ENCODE results near the gene SLC17A7.

- TF ChIP-seq TCF4 (CRISPR knock-in tag; IDR thresholded peaks at IDR 0.05; ENCODE audit: borderline replicate concordance) (no peak), PATZ1 (CRISPR knock-in tag; IDR thresholded peaks at IDR 0.05; ENCODE audit: borderline replicate concordance) (peak; percentile 80; the same call in 1 of the 2 replicates), ESRRG (CRISPR knock-in tag; IDR thresholded peaks at IDR 0.05) (no peak), CREB5 (CRISPR knock-in tag; IDR thresholded peaks at IDR 0.05; ENCODE audit: low read depth) (no peak), TOX (CRISPR knock-in tag; IDR thresholded peaks at IDR 0.05; ENCODE audit: borderline replicate concordance) (no peak), OSR1 (CRISPR knock-in tag; IDR thresholded peaks at IDR 0.05) (no peak), CSDC2 (CRISPR knock-in tag; IDR thresholded peaks at IDR 0.05) (no peak), SNAI2 (CRISPR knock-in tag; IDR thresholded peaks at IDR 0.05) (no peak)
Observed at GRCh38 chr19:49473868-49474541, 32.7 kb upstream of the SLC17A7 start, which contains the start of gene FLT3LG.
